NOMO-1 (cell line): ENCODE results near the gene OTP.
A peak's percentile ranks its signal among the peaks of the same experiment; 100 is the strongest.

Experiments used
- DNase-seq, 2 experiments: peaks; one replicate each; lab custom pipeline; 2025; ENCODE audit not compliant: unreplicated experiment in 2 of 2; lab: John Stamatoyannopoulos, UW

Gene OTP

GRCh38 chr5:77637998-77638762, at the start of gene OTP:
Gene OTP, minus strand, starts transcription at chr5:77638713. Its CDS starts 164 bp downstream, at chr5:77638549.
- DNase-seq: no peak

GRCh38 chr5:77683171-77683732, 44.7 kb upstream of the OTP start:
- DNase-seq: no peak

GRCh38 chr5:77670526-77670925, 32.0 kb upstream of the OTP start:
- no peak for DNase-seq

GRCh38 chr5:77669677-77670076, 31.2 kb upstream of the OTP start:
- DNase-seq: no peak

DNA sequence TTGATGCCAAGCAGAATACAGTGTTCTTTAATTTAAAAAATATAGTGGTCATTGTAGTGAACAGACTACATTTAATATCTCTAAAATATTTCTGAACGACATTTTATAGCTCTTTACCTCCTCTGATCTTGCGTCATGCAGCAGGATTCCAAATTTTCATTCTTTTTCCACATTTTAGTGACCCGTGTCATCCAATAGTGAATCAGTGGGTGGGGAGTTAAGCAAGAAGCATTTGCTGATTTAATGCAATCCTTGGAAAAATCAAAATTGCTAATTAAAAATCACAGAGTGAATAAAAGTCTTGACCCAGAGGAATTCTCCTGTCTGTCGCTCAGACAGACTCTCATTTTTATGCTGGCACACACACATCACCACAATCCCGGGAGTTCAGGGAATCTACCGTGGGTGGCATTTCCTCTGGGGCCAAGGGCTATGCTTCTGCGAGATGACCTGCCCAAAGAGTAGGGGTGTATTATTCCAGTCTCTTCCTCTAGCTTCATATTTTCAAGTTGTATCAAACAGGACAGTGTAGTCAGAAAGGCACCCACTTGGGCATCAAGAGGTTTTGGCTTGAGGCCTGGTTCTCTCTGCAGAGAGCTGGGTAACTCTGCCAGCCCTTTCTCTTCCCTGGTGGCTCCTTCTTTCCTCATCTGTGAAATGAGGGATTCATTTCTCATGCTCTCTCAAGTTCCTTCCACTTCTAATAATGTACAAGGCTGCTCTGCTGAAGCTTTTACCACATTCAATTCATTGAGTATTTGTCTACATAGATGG, 24.8 kb upstream of the OTP start:
- DNase-seq: no peak

DNA sequence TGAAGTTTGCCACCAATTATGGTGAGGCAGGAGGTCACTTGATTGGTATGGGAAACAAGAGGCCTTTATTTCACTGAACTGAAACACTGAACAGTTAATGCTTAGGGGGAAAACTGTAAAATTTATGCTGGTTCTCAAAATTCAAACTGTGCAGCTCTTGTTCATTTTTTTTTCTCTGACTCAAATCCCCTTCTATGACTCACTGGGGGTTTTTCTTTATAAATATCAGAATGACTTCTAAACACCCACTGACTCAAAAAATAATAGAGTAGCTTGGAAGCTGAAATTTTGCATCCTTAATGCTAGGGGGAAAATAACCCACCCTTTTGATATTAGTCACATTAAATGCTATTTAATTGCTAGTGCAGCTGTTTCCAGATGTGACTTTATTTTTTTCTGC, 24.1 kb upstream of the OTP start:
- DNase-seq: no peak

DNA sequence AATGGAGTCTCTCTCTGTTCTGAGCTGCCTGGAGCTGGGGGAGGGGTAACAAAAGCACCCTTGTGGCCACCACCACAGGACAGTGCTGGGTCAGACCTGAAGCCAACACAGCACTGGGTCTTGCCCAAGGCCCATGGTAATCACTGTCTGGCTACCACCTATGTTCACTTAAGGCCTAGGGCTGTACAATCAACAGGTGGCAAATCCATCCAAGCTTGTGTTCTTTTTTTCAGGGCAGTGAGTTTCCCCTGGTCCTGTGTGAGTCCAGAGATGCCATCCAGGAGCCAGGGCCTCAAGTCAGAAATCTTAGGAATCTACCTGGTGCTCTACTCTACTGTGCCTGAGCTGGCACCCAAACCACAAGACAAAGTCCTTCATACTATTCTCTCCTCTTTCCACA, 20.1 kb upstream of the OTP start:
- no peak for DNase-seq

- no peak for DNase-seq
Observed at GRCh38 chr5:77651343-77651742, 12.8 kb upstream of the OTP start.

- DNase-seq: no peak
Observed at GRCh38 chr5:77650686-77651085, 12.2 kb upstream of the OTP start.

GRCh38 chr5:77649776-77650175, 11.3 kb upstream of the OTP start:
- no peak for DNase-seq

DNA sequence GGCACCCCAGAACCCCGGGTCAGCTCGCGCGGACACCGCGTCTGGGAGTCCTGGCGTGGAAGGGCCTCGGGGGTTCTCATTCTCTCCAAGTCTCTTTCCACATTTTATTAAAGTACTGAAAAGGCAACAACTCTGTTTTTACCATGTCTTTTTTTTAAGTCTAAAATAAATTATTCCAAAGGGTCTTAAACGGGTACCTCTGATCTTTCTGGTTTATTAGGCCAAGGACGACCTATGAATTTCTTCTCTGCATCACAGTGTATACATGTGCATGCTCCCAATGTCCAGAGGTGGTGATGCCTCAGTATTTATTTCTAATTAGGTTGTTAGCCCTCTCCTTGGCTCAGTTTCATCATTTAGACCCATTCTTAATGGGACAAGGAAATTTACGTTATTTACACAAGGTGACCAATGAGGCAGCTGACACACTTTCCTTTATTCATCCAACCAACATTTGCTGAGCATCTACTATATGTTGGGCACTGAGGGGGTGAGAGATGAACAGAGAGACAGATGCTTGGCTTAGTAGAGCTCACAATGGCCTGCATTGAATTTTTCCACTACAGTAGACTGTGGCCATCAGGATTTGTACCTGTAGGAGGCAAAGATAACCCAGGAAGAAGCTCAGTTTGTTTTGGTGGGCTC, 7.6 kb upstream of the OTP start:
- no peak for DNase-seq

DNA sequence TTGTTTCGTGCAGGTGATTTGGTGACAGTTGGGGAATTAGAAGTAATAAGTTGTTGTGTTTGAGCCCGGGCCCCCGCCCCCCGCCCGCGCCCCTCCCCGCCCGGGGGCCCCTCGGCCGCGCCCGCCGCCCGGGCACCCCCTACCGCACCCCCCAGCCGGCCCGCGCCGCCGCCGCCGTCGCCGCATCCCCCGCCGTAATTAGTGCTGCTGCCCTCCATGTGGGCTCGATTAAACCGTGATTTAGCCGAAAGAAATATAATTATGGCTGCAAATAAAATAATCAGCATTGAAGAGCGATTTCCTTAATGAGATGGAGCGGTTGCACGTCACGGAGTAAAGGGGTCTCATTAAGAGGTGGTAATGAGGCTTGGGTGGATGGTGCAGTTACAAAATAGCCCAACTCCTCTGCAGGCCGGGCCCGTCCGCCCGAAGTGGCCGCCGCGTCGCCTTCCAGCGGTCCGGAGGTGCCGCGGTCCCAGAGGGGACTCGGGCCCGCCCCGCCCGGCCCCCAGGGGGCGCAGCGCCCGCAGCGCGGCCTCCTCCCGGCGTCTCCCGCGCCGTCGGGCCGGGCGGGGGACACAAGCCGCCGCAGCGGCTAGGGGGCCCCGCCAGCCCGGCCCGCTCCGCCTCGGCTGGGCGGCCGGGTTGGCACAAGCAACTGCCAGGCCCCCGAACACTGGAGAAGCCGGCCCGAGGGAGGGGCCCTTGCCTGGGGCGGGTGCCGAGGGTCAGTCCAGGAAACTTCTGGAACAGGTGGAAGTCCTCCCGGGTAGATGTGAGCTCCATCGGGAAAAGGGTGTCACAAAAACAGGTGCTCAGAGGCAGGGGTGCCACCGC, 6.9 kb upstream of the OTP start:
- DNase-seq: peak in 1 of 2 experiments; percentile 15

GRCh38 chr5:77644371-77645157, 6.1 kb upstream of the OTP start:
- no peak for DNase-seq

DNA sequence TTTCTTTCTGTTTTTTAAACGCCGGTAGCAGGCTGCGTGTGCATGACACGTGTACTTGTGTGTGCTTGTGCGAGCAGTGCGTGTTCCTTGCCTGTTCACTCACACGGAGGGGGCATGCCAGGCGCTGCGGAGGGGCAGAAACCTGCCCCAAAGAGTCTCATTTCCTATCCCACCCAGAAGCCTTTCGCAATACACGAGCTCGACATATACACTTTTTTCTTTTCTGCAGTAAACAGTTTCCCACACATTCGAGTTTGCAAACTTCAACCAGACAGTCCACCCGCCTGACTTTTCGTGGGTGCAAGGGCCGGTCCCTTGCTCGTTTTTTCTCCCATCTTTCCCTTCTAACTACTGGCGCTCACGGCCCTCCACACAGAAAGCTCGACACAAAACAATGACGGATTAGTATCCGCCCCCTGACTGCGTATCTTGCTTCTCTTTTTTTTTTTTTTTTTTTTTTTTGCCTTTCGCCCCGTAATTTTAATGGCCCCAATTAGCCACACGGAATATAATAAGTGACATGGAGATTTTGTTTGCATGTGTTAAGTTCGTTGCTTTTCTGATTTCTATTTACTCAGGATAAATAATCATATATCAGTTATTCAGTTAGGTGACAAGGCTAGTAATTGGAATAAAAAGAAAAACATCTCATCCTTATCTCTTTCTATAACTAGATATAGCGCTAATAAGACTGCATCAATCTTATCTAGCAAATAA, 5.3 kb upstream of the OTP start:
- DNase-seq: peak in 1 of 2 experiments; percentile 45

GRCh38 chr5:77642738-77643653, 4.5 kb upstream of the OTP start:
- DNase-seq: no peak

DNA sequence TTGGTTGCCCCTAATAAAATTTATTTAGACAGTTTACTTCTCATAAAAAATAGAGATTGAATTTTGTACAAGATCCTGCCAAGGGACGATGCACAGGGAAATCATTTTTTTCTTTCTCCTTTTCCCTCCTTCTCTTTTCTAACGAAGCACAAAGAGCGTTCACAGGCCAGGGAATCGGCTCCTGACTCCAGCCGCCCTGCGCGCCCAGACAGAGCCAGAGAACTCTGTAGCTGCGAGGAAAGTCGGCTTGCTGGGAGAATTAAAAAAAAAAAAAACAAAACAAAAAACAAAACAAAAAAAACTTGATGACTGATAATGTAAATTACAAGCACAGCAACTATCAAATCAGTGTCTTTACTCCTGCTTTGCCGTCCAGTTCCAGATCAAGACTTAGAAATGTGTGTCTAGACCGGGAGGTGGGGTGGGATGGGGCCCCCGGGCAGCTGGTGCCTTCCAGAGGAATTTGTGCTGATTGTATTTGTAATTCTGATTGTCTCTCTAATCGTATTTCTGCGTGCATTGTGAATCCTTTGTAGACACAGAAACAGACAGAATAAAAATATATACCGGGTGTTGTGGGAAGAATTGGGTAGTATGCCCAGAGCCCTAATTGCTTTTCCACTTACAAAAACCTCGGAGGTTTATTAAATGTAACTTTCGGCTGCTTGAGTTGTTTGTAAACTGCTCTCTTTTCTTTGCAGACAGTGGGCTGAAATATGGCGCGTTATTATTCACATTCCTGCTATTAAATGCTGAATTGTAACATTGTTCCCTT, 3.6 kb upstream of the OTP start:
- no peak for DNase-seq

DNA sequence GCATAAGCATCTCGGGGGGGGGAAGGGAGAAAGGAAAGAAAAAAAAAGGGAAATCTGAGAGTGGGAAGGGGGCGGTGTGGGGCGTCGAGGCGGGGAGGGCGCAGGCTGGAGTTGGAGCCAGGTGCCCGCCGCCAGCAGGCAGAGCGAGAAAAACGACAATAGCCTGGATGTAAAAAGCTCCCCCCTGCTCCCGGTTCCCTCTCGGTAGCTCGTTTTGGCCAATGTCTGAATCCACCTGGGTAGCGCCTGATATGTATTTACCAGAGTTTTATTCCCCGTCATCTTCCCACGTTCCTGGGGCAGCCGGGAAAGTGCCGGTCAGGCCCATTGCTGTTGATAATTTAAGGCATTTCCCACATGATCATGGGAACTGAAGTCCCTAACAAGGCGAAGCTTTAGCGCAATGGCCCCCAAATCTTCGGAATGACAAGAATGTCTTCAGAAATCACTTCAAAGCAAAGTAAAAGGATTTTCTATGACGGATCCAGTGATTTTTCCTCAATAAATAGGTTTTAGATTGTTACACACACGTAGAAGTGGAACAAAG, 3.0 kb upstream of the OTP start:
- DNase-seq: no peak
